ENCODE results near the gene KDM4B. TPM values are rescaled to one million over a fixed set of nuclear protein-coding genes. Genes with fewer than 3 reads are reported as not detected.

The KDM4B gene
- polyA plus RNA-seq, 1 of the 3 experiments (the other 2 are of a cell fraction), result 12.2 TPM

DNA sequence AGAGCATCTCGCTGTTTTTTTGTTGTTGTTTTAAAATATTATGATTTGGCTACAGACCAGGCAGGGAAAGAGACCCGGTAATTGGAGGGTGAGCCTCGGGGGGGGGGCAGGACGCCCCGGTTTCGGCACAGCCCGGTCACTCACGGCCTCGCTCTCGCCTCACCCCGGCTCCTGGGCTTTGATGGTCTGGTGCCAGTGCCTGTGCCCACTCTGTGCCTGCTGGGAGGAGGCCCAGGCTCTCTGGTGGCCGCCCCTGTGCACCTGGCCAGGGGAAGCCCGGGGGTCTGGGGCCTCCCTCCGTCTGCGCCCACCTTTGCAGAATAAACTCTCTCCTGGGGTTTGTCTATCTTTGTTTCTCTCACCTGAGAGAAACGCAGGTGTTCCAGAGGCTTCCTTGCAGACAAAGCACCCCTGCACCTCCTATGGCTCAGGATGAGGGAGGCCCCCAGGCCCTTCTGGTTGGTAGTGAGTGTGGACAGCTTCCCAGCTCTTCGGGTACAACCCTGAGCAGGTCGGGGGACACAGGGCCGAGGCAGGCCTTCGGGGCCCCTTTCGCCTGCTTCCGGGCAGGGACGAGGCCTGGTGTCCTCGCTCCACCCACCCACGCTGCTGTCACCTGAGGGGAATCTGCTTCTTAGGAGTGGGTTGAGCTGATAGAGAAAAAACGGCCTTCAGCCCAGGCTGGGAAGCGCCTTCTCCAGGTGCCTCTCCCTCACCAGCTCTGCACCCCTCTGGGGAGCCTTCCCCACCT is 183.3 kb downstream of the KDM4B start:
- Histone ChIP-seq H3F3A (replicated peaks; ENCODE audit: insufficient read depth) (no peaks in the 10 kb centered on the region), H4K20me1 (ENCODE audit: insufficient read depth) (no peaks in the 10 kb centered on the region), H3K4me3 (ENCODE audit: low read depth in 2 of 2, low read length in 1 of 2) (no peak overlapping the region), H3K27ac (ENCODE audit: low read depth in 2 of 2, low read length in 1 of 2) (no peak overlapping the region), H3K9me3 (no peaks in the 10 kb centered on the region), H2AFZ (ENCODE audit: low read depth) (no peak overlapping the region), H3K79me2 (ENCODE audit: insufficient read depth) (no peaks in the 10 kb centered on the region), H3K27me3 (ENCODE audit: insufficient read depth) (no peaks in the 10 kb centered on the region), H3K4me2 (no peak overlapping the region), H3K9me2 (no peaks in the 10 kb centered on the region), H3K4me1 (ENCODE audit: control insufficient read depth in 1 of 2, insufficient read depth in 2 of 2, low read depth in 1 of 2, low read length in 1 of 2) (peaks cover 0 to 2% of the 10 kb centered on the region in 2 experiments; a peak in 1 of 4 replicates), H3K9ac (no peak overlapping the region), H3K36me3 (replicated peaks in 1 of 2; ENCODE audit: control insufficient read depth in 1 of 2, insufficient read depth in 2 of 2, low read length in 1 of 2) (peaks cover 0 to 26% of the 10 kb centered on the region in 2 experiments)
- DNase-seq, result peak; percentile 33
- ChIA-PET POLR2A (no interaction called here), CTCF (interaction anchor here (2.5 to 7.2 kb wide), 2 partner anchors 45 to 102 kb away, joined by 7 to 42 read pairs; no protein-coding TSS in a partner anchor)
- TF ChIP-seq CHD2 (IDR thresholded peaks at IDR 0.05; ENCODE audit: low read length, partially characterized antibody) (no peak), RAD21 (IDR thresholded peaks at IDR 0.05; ENCODE audit: low read length) (no peak), FOXJ3 (CRISPR knock-in tag; IDR thresholded peaks at IDR 0.05) (no peak), POLR2AphosphoS5 (IDR thresholded peaks at IDR 0.05; ENCODE audit: low read depth, low read length) (no peak), FOXM1 (IDR thresholded peaks at IDR 0.05; ENCODE audit: low read depth) (no peak)
- TF ChIP-seq, protein P1, sequence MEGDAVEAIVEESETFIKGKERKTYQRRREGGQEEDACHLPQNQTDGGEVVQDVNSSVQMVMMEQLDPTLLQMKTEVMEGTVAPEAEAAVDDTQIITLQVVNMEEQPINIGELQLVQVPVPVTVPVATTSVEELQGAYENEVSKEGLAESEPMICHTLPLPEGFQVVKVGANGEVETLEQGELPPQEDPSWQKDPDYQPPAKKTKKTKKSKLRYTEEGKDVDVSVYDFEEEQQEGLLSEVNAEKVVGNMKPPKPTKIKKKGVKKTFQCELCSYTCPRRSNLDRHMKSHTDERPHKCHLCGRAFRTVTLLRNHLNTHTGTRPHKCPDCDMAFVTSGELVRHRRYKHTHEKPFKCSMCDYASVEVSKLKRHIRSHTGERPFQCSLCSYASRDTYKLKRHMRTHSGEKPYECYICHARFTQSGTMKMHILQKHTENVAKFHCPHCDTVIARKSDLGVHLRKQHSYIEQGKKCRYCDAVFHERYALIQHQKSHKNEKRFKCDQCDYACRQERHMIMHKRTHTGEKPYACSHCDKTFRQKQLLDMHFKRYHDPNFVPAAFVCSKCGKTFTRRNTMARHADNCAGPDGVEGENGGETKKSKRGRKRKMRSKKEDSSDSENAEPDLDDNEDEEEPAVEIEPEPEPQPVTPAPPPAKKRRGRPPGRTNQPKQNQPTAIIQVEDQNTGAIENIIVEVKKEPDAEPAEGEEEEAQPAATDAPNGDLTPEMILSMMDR (IDR thresholded peaks at IDR 0.05), result no peak
- 95% methylated on average over 19 of the region's 27 CpGs for WGBS (ENCODE audit: low lambda C conversion rate)

DNA sequence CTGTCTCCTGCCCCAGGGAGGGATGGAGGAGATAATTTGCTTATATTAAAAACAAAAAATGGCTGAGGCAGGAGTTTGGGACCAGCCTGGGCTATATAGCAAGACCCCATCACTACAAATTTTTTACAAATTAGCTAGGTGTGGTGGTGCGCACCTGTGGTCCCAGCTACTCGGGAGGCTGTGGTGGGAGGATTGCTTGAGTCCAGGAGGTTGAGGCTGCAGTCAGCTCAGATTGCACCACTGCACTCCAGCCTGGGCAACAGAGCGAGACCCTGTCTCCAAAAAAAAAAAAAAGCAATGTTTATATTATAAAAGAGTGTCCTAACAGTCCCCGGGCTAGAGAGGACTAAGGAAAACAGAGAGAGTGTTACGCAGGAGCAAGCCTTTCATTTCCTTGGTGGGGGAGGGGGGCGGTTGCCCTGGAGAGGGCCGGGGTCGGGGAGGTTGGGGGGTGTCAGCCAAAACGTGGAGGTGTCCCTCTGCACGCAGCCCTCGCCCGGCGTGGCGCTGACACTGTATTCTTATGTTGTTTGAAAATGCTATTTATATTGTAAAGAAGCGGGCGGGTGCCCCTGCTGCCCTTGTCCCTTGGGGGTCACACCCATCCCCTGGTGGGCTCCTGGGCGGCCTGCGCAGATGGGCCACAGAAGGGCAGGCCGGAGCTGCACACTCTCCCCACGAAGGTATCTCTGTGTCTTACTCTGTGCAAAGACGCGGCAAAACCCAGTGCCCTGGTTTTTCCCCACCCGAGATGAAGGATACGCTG is 184.0 kb downstream of the KDM4B start:
- 92% methylated on average over 19 of the region's 24 CpGs for WGBS (ENCODE audit: low lambda C conversion rate)
- TF ChIP-seq FOXJ3 (CRISPR knock-in tag; IDR thresholded peaks at IDR 0.05) (no peak), NFIC (IDR thresholded peaks at IDR 0.05; ENCODE audit: borderline replicate concordance) (no peak), GATA2 (CRISPR knock-in tag; IDR thresholded peaks at IDR 0.05) (no peak), SMC3 (IDR thresholded peaks at IDR 0.05; ENCODE audit: low read depth, low read length) (no peak)
- TF ChIP-seq, protein P2, sequence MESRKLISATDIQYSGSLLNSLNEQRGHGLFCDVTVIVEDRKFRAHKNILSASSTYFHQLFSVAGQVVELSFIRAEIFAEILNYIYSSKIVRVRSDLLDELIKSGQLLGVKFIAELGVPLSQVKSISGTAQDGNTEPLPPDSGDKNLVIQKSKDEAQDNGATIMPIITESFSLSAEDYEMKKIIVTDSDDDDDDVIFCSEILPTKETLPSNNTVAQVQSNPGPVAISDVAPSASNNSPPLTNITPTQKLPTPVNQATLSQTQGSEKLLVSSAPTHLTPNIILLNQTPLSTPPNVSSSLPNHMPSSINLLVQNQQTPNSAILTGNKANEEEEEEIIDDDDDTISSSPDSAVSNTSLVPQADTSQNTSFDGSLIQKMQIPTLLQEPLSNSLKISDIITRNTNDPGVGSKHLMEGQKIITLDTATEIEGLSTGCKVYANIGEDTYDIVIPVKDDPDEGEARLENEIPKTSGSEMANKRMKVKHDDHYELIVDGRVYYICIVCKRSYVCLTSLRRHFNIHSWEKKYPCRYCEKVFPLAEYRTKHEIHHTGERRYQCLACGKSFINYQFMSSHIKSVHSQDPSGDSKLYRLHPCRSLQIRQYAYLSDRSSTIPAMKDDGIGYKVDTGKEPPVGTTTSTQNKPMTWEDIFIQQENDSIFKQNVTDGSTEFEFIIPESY (IDR thresholded peaks at IDR 0.05; ENCODE audit: borderline replicate concordance, low read depth), result no peak
- H3K27me3 ChIP-seq (ENCODE audit: insufficient read depth), result no peaks in the 10 kb centered on the region
- H3K4me2 ChIP-seq, result no peak overlapping the region
- no peak overlapping the region for H3K27ac ChIP-seq (ENCODE audit: low read depth in 2 of 2, low read length in 1 of 2)
- H3K9ac ChIP-seq, result no peak overlapping the region
- no peaks in the 10 kb centered on the region for H3F3A ChIP-seq (replicated peaks; ENCODE audit: insufficient read depth)
- no peaks in the 10 kb centered on the region for H3K9me3 ChIP-seq
- no peaks in the 10 kb centered on the region for H4K20me1 ChIP-seq (ENCODE audit: insufficient read depth)
- H3K36me3 ChIP-seq (replicated peaks in 1 of 2; ENCODE audit: control insufficient read depth in 1 of 2, insufficient read depth in 2 of 2, low read length in 1 of 2), result peaks cover 0 to 25% of the 10 kb centered on the region in 2 experiments
- no peaks in the 10 kb centered on the region for H3K9me2 ChIP-seq
- ChIA-PET CTCF (interaction anchor here (0.7 to 7.2 kb wide), 5 partner anchors 15 to 103 kb away, joined by 3 to 42 read pairs (median 7); no protein-coding TSS in a partner anchor), POLR2A (no interaction called here)
- H2AFZ ChIP-seq (ENCODE audit: low read depth), result no peak overlapping the region
- peaks cover 0 to 2% of the 10 kb centered on the region in 2 experiments; a peak in 1 of 4 replicates for H3K4me1 ChIP-seq (ENCODE audit: control insufficient read depth in 1 of 2, insufficient read depth in 2 of 2, low read depth in 1 of 2, low read length in 1 of 2)
- no peak overlapping the region for H3K4me3 ChIP-seq (ENCODE audit: low read depth in 2 of 2, low read length in 1 of 2)
- no peaks in the 10 kb centered on the region for H3K79me2 ChIP-seq (ENCODE audit: insufficient read depth)
- peak; percentile 30 for DNase-seq
